Peyer's patch (tissue), 4 donors: ENCODE data around the gene MC4R.

Experiments used
- CTCF ChIP-seq, 6 experiments: fragments of 450-650 bp in 4 of 6; fragments of 200-600 bp in 2 of 6; sonication (generic) in 1 of 6; IDR thresholded peaks; one replicate each; pipeline ENCODE4 v1.5.1; 2017 to 2019; ENCODE audit warnings: antibody characterized with exemption in 6 of 6, mild to moderate bottlenecking in 3 of 6, moderate library complexity in 1 of 6
- POLR2A ChIP-seq, 2 donors: fragments of 450-650 bp; IDR thresholded peaks; one replicate each; pipeline ENCODE4 v1.5.1; 2017; ENCODE audit warnings: antibody characterized with exemption in 2 of 2, mild to moderate bottlenecking in 2 of 2, moderate library complexity in 2 of 2

GRCh38 chr18:60401346-60401745 lies 28.8 kb upstream of the MC4R start:
- TF ChIP-seq CTCF (IDR thresholded peaks at IDR 0.05) (no peak), POLR2A (IDR thresholded peaks at IDR 0.05) (no peak)
